Skin epidermis (tissue), 12 donors: ENCODE data around the gene EPDR1.

Experiments
- H3K27ac ChIP-seq, 21 experiments: fragments of 200-600 bp; sonication (generic) in 11 of 21; one replicate each; pipeline ENCODE4 v1.5.0; 2020; ENCODE audit warnings: mild to moderate bottlenecking in 3 of 21, inconsistent platforms in 2 of 21, moderate library complexity in 2 of 21
- H3K4me3 ChIP-seq, 7 experiments: fragments of 200-600 bp; sonication (generic) in 2 of 7; one replicate each; pipeline ENCODE4 v1.5.0; 2020; ENCODE audit warnings: inconsistent platforms in 2 of 7, mild to moderate bottlenecking in 2 of 7, moderate library complexity in 1 of 7

EPDR1 gene

DNA sequence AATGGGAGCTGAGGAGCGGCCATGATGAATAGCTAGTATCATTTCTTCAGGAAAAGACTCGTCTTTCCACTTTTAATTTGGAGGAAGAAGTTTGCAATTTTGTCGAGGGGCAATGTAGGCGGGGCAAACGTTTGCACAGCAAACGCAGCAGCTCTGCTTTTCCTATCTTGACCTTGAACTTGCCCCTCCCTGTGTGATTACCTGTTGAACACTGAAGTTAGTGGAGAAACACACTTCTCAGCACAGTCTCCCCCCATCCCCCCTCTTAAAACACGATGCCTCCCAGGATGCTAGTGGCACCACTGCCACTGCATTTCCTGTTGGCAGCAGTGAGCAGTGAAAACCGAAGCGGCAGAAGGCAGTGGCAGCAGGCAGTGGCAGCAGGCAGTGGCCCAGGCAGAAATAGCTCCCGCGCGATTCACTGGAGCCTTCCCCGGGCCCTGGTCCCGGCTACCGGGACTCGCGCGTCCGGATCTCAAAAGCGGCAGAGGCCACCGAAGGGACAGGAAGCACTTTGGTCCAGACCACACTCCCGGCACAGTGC is at the start of gene EPDR1:
Gene EPDR1 (plus strand): TSS at position 336 of the 544 bp plus-strand sequence. CDS start 300 bp downstream, outside the sequence.
- Histone ChIP-seq H3K4me3 (peak within 1 kb of the TSS; percentile 29 to 49 (median 42)), H3K27ac (peak within 1 kb of the TSS in 12 of 21 experiments; percentile 6 to 76 (median 54))

DNA sequence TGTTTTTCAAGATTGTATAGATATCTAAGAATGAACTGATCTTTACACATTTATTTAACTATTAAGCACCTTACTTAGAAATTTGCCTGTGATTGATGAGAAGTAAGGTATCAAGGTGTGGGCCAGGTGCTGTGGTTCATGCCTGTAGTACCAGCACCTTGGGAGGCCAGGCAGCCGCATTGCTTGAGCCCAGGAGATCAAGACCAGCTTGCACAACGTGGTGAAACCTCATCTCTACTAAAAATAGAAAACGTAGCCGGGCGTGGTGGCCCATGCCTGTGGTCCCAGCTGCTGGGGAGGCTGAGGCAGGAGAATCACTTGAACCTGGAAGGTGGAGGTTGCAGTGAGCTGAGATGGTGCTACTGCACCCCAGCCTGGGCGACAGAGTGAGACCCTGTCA is 38.4 kb upstream of the EPDR1 start:
- H3K4me3 ChIP-seq, result no peak overlapping the region

DNA sequence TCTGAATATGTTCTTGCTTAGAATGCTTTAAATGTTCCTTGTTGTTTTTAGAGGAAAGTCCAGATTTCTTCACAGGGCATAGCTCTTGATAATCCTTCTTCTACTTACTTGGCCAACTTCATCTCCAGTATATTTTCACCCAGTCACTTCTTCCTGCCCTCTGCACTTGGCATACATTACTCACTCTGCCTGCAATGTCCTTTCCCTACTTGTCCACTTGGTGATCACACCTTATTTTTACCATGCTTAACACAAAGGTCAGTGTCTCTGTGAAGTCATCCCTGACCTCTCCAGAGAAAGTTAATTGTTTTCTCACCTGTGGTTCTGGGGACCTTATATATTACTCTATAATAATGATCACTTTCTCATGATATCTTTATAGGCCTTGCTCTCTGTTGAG is 27.1 kb upstream of the EPDR1 start:
- no peak overlapping the region for H3K4me3 ChIP-seq
- no peak overlapping the region for H3K27ac ChIP-seq

More for the DNA sequence above, 38.4 kb upstream of the EPDR1 start:
- H3K27ac ChIP-seq, result no peak overlapping the region

DNA sequence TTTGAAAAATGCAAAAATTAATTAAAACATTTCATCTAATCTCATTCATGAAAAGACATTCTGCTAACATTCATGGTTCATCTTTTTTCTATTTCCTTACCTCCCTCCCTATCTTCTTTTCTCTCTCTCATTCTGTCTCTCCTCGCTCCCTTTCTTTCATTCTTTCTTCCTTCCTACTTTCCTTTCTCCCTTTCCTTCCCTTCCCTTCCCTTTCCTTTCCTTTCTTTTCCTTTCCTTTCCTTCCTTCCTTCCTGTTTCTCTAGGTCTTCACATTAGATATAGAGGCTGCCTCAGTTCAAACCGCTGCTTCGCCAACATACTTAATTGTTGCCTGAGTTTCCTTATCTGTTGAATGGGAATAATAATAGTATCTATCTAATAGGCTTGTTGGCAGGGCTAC is 25.8 kb upstream of the EPDR1 start:
- no peak overlapping the region for H3K4me3 ChIP-seq
- H3K27ac ChIP-seq, result no peak overlapping the region

DNA sequence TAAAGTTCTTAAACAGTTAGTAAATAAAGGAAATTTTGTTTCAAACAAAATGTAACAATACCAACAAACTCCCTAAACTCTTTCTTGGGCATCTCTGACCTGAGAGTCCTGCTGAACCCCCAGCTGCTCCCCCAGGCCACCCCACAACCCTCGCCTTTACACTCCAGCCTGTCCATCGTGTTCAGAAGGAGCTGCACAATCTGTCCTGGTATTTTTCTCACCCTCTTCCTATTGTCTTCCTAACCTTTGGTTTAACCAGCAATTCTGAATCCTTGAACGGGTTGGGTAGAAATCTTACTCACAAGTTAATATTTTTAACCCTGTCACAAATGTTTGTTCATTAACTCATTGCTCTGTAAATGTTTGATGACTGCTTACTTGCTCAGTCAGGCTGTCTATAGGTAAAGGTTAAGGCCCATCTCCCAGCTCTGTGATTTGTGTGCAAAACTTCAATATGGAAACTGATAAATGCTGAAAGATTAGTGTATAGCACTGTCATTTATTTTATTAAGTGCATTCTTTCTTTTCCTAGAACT is 20.7 kb upstream of the EPDR1 start:
- H3K27ac ChIP-seq, result no peak overlapping the region
- no peak overlapping the region for H3K4me3 ChIP-seq

DNA sequence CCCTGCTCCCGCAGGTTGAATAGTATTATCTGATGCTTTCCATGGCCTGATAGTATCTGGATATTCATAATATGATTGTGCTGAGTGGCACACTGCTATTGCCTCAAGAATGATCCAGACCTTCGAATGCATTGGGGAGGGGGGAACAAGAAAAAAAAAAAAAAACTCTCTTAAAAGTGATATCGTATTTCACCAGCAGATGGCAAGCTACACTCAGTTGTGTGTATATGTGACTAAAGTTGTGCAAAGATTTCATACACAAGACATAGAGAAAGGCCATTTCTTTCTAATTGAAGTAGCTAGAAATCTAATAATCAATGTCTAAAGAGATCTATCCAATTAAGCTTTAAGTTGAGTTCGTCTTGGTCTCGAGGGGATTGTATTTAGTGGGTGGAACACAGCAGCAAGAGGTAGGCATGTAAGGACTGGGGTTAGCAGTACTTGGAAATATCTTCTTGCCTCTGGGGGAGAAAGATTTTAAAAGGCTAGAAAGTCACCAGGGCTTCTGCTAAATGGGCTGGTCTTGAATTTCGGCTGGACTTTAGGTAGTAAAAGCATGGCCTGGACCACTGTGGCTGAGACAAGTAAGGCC is 19.1 kb upstream of the EPDR1 start:
- Histone ChIP-seq H3K27ac (no peak overlapping the region), H3K4me3 (no peak overlapping the region)

DNA sequence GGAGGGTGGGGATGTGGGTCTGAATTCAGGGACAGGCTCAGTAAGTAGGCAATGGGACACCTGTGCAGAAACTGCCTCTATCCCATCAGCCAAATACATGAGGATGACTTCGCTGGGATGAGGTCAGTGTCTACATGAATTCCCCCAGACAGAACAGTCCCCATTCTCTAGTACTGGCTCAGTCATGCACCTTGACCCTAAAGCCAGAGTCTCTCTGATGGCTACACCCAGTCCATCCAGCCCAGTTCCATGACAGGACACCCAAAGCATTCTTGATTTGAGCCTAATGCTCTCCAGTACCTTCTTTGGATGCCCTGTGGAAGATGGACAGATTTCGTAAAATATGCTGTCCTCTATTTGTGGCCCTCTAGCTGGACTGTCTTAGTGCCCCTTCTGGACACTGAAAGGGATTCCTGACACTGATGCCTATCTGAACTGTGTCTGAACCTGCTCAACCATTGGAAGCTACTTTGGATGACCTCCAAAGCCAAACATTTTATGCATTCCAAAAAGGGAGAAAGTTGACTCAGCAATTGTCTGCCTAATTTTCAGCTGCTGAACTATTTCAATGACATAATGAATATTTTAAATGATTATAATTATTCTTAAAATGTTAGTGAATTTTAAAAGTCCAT is 18.4 kb upstream of the EPDR1 start:
- no peak overlapping the region for H3K27ac ChIP-seq
- no peak overlapping the region for H3K4me3 ChIP-seq

DNA sequence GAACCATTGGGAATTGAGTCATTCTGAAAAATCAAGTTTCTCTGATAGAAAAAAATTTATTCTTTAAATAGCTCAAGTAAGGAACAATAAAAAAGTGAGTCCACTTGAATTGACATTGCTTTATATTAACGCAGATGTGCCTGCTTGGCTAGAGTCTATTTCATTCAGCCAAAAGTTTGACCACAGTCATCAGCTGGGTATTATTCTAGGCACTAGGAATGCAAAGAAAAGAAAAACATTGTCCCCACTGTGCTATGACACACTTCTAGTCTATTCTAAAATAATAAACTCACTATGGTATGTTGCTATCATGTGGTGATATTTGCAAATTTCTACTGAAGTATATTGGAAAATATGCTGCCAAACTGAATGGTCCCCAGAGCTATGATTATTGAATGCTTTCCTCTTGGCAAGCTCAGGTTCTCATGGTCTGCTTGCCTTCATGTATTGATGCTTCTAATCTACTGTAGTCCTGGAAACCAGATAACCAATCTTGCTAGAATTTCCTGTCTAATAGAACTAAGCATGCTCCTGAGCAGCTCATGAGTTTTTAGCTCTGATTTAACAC is 12.1 kb upstream of the EPDR1 start:
- H3K27ac ChIP-seq, result no peak overlapping the region

DNA sequence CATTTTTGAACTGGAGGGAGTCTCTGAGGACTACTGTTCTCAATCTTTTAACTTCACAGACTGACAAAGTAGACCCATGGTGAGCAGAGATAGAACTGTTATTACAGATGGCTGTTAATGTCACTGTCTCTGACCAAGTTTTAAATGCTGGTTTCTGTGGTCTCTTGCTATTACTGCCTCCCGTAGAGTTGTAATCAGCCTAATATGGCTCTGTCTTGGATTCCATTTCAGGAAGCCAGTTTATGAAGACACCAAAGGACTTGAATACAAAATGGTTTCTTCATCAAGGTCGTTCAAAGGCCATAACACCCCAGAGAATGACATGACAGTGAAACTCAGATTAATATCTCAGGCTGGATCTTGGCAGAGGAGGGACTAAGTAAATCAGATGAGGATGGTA is 7.7 kb upstream of the EPDR1 start:
- Histone ChIP-seq H3K4me3 (no peak overlapping the region), H3K27ac (no peak overlapping the region)

More for the DNA sequence above, 12.1 kb upstream of the EPDR1 start:
- no peak overlapping the region for H3K4me3 ChIP-seq

DNA sequence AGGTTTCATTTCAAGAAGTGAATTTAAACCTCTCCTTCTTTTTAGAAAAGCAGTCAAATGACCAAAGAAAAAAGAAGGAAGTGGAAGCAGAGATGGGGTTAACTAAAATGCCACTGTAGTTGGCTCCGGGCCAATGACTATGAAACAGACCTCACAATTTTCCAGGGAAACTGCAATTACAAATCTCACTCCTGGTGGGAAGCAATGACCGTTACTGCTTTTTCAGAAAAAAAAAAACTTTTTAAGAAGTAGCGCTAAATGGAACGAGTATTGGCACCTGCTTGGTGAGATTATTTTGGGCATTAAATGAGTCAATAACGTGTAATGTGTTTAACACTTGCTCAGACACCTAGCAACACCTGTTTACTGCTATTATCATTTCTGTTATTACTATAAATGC is 5.0 kb upstream of the EPDR1 start:
- Histone ChIP-seq H3K4me3 (no peak overlapping the region), H3K27ac (no peak overlapping the region)

DNA sequence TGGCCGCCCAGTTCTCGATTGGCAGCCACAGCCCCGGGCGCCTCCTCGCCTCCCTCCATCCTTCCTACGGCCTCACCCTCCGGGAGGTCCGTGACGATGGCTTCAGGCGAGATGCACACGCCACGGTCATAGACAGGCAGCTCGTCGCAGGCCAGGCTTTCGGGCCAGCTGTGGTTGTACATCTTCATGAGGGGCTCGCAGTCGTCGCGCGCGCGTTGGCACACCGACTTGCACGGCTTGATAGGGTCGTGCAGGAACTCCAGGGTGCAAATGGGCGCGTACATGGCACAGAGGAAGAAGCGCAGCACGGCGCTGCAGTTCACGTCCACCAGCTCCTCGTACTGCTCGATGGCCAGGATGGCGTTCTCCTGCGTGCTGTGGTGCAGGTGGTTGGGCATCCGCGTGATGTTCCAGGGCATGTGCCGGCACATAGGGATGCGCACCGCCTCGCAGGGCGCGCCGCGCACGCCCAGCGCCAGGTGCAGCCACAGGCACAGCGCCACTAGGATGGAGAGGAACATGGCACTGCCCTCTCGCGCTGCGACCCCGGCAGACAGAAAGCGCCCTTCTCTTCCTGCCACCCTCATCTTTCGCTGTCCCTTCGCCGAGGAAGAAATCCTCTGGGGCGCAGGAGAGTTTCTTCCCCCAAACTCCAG is 4.3 kb upstream of the EPDR1 start:
- Histone ChIP-seq H3K27ac (no peak overlapping the region), H3K4me3 (peak overlapping the region; percentile 12 to 31 (median 20))

DNA sequence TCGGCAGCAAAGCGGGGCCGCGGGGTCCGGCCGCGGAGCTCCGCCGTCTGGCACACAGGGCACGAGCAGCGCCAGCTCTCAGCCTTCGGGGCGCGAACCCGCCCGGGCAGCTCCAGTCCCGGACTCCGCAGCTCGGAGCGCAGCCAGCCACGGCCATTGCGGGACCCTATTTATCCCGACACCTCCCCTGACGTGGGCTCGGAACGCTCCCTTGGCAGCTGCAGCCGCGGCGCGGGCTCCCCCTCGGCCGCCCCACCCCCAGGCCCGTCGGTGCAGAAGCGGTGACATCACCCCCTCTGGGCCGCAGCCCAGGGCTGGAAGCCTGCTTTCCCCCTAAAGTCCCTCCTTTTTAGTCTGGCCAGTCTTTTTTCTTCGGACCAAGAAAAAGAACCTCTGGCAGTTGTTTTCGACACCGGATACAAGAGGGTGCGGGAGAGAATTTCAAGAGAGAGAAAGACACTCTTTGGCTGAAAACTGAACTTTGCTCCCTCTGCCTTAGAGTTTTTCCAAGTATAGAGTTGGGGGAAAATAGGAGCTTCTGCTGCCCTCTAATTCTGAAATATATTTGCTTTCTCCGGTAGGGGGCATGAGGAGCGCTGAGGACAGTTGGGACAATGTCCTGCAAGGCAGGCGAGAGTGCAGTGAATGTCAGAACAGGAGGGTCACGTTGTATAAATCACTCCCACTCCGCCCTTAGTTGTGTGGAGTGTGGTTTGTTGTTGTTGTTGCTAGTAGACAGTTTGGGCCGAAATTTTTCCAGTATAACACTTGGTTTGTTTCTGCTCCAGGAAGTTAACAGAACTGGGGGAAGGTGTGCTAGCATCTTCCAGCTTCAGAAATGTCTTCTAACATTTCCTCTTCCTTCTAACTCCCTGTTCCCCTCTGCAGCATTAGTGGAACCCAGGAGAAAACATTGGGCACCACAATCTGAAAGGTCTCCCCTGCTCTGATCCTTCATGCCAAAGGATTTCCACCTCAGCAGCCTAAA is 3.5 kb upstream of the EPDR1 start, which contains the start of gene SFRP4:
Gene SFRP4 (minus strand): TSS at position 145 of the 988 bp plus-strand sequence. CDS start 280 bp downstream, outside the sequence.
- Histone ChIP-seq H3K27ac (no peak within 1 kb of the TSS), H3K4me3 (peak within 1 kb of the TSS; percentile 12 to 31 (median 20))

DNA sequence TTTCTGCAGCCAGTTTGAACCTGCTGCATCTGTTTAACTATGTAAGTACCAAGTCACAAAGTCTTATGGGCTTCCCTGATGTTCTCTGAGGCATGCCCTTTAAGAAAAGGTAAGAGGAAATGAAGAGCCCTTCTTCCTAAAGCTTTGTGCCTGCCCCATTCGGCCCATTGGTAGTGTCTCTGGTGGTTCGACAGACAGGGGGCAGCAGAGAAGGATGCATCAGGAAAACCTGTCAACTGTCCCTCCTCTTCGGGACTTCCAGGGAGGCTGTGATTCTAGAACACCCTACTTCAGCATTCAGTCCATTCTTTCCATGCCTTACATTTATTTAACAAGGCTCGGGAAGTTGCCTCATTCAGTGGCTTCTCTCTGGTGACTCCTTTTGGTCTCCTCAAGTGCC is 1.9 kb upstream of the EPDR1 start:
- Histone ChIP-seq H3K27ac (no peak overlapping the region), H3K4me3 (no peak overlapping the region)

DNA sequence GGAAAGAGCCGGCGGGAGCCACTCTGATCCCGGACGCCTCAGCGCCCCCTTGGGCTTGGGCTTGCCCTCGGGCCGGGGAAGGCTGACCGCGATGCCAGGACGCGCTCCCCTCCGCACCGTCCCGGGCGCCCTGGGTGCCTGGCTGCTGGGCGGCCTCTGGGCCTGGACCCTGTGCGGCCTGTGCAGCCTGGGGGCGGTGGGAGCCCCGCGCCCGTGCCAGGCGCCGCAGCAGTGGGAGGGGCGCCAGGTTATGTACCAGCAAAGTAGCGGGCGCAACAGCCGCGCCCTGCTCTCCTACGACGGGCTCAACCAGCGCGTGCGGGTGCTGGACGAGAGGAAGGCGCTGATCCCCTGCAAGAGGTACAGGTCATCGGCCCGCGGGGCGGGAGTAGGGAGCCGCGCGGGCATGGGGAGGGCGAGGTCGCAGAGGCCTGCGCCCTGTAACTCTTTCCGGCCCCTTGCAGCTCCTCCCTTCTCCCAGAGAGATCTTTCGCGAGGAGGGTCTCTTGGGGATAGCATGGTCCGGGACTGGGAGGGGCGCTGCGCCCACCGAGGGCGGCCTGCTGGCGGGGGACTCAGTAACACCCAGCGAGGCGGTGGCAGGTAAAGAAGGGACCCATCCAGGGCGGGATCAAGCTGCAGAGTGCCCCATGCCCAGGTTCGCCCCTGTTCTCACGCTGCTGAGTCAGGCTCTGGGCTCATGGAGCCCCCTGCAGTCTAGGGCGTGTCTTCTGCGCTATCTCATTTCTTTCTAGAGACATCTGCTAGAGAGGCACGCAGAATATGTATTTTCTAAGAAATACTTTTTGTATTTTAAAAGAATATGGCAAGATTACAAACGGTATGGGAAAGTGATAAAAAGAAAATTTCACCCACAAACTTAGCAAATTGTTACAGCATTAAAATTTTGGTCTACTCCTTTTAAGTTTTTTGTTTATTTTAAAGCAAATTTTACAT is 687 bp downstream of the EPDR1 start:
- peak overlapping the region; percentile 29 to 49 (median 42) for H3K4me3 ChIP-seq

DNA sequence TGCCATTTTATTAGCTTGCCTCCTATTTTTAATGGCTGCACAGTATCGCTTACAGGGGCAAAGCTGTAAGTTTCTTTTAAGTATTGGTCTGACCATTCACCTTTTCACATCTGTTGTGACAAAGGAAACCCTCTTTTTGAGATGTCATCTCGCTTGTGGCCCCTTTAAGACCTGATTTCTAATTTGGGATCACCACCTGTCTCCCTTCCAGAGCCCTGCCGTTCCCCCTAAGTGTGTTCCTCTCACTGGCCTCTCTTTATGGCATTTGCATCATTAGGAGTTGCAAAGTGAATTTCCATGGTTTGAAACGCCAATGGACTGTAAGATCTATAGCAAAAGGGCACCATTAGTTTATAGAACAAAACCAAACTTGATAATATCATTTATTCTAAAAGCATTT is 1.4 kb downstream of the EPDR1 start:
- H3K4me3 ChIP-seq, result no peak overlapping the region
- no peak overlapping the region for H3K27ac ChIP-seq

More for the DNA sequence above, 687 bp downstream of the EPDR1 start:
- H3K27ac ChIP-seq, result peak overlapping the region in 12 of 21 experiments; percentile 6 to 76 (median 54)

DNA sequence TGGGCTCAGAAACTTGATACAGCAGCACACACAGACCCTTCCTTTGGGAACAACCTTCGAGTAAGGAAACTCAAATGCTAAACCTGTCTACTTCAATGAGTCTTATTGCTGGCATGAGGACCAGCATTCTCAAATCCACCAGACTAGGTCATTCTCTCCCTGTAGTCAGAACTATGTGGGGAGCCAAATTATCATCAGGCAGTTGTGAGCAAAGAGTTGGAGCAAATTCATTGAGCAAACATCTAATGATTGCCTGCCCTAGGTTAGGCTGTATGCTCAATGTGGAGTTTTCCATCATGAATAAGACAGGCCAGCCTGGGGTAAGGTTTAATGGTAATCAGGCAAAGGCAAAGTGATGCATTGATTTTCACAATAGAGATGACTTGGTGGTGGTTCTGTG is 3.6 kb downstream of the EPDR1 start:
- Histone ChIP-seq H3K27ac (no peak overlapping the region), H3K4me3 (no peak overlapping the region)

DNA sequence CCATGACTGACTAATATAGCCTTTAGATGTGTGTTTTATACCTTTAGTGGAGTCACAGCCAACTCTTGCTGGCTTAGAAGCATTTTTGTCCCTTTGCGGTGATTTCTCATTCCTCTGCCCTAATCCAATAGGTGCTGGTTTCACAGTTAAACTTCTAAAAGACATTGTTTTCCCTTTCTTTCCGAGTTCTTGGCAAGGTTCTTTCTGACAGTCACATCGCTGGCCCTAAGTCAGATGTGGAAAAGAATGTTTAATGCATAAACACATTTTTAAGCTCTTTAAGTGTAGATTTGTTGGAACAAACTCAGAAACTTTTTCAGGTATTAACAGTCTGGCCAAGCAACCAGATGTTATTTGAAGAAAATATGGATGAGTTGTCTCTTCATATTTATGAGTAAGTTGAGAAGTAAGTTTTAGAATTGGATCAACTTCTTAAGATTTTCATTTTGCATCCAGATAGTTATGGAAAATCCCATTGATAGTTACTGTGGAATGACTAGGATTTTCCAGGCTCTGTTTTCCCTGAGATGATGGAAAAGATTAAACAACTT is 4.1 kb downstream of the EPDR1 start:
- no peak overlapping the region for H3K27ac ChIP-seq

DNA sequence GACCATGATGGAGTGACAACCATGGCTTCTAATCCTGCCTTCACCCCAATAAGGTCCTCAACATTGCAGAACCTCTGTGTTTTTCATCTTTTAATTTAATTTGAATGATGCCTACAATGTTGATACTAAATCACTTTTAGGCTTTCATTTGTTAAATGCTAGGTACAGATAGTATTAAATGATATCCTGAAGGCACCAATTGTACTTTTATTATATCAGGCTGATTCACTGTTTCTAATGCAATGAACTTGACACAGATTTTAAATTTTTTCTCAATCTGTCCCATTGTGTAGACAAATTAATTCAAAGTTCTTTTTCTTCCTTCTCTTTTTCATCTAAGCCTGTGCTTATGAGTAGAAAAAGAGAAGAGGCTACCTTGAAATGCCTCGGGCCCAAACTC is 5.2 kb downstream of the EPDR1 start:
- Histone ChIP-seq H3K4me3 (no peak overlapping the region), H3K27ac (no peak overlapping the region)

More for the DNA sequence above, 4.1 kb downstream of the EPDR1 start:
- no peak overlapping the region for H3K4me3 ChIP-seq
